Natural killer cell (primary cell): Measurements from ENCODE around the gene HMX2. TPM values are rescaled to one million over a fixed set of nuclear protein-coding genes. Genes with fewer than 3 reads are reported as not detected.

Experiments
- ATAC-seq, 3 donors: fragments of 150-1000 bp in 2 of 3; fragments of 200-7000 bp in 1 of 3; cut with Tn5 transposase; 1 replicate in 1 of 3; 2 replicates in 2 of 3; pipeline ENCODE4 v1.10.0; 2021; ENCODE audit warnings: mild to moderate bottlenecking in 2 of 3, moderate library complexity in 2 of 3
- DNase-seq, 2 donors: peaks; one replicate each; pipeline versions ENCODE4 v3.0.0 to v3.0.0-alpha.2; 2013 to 2021; ENCODE audit warnings: mixed read lengths in 1 of 2
- H3K27ac ChIP-seq: one replicate; pipeline ENCODE4 v1.5.1; 2013; ENCODE audit warnings: mild to moderate bottlenecking, low read length
- H3K27me3 ChIP-seq: one replicate; pipeline ENCODE4 v1.6.1; 2013; ENCODE audit warnings: low read length; ENCODE audit not compliant: control insufficient read depth, insufficient read depth
- H3K36me3 ChIP-seq: one replicate; pipeline ENCODE4 v1.6.1; 2013; ENCODE audit warnings: low read length; ENCODE audit not compliant: control insufficient read depth, insufficient read depth
- H3K4me1 ChIP-seq: one replicate; pipeline ENCODE4 v1.6.1; 2013; ENCODE audit warnings: low read length; ENCODE audit not compliant: control insufficient read depth, insufficient read depth
- H3K4me3 ChIP-seq: one replicate; pipeline ENCODE4 v1.5.1; 2013; ENCODE audit warnings: low read length
- H3K9me3 ChIP-seq: one replicate; pipeline ENCODE4 v1.6.1; 2013; ENCODE audit warnings: low read length; ENCODE audit not compliant: control insufficient read depth, insufficient read depth
- H3K27ac Mint-ChIP-seq, 2 donors: one replicate each; pipeline ENCODE4 v1.8.0; 2022; ENCODE audit warnings: mild to moderate bottlenecking in 2 of 2, mixed read lengths in 2 of 2, moderate library complexity in 1 of 2
- H3K27me3 Mint-ChIP-seq, 2 donors: one replicate each; pipeline ENCODE4 v1.8.0; 2022; ENCODE audit warnings: low read depth in 2 of 2, mixed read lengths in 2 of 2
- H3K36me3 Mint-ChIP-seq: one replicate; pipeline ENCODE4 v1.8.0; 2022; ENCODE audit warnings: mixed read lengths
- H3K4me1 Mint-ChIP-seq, 2 donors: one replicate each; pipeline ENCODE4 v1.8.0; 2022; ENCODE audit warnings: mixed read lengths in 2 of 2
- H3K4me3 Mint-ChIP-seq: one replicate; pipeline ENCODE4 v1.8.0; 2022; ENCODE audit warnings: mild to moderate bottlenecking, moderate library complexity, mixed read lengths
- H3K9me3 Mint-ChIP-seq, 2 donors: one replicate each; pipeline ENCODE4 v1.8.0; 2022; ENCODE audit warnings: mixed read lengths in 2 of 2
- CTCF ChIP-seq: fragments of 200-600 bp; IDR thresholded peaks from one replicate; pipeline ENCODE4 v1.8.0; 2022; ENCODE audit warnings: antibody characterized with exemption
- WGBS: methylation state at CpG from one replicate; pipeline ENCODE4 v1.1.7; 2013; ENCODE audit warnings: missing lambda C conversion rate; ENCODE audit not compliant: insufficient coverage; 5-methylcytosine and 5-hydroxymethylcytosine counted together
- intact Hi-C: fragments of 100-400 bp; cut with micrococcal nuclease; formaldehyde crosslinking; loops from one replicate; pipeline ENCODE4 v1.14.2; 2022
- total RNA-seq, 4 donors: library from RNA; stranded (reverse); fragments of 120-200 nt in 1 of 4; gene quantifications; one replicate each; pipeline versions ENCODE4 v1.2.3 to v1.2.4, GENCODE V29; 2013 to 2022

The HMX2 gene
- total RNA-seq, 3 donors from 2014 or later (not counting 1 experiment from before 2014, with no cell fraction given), result not detected

DNA sequence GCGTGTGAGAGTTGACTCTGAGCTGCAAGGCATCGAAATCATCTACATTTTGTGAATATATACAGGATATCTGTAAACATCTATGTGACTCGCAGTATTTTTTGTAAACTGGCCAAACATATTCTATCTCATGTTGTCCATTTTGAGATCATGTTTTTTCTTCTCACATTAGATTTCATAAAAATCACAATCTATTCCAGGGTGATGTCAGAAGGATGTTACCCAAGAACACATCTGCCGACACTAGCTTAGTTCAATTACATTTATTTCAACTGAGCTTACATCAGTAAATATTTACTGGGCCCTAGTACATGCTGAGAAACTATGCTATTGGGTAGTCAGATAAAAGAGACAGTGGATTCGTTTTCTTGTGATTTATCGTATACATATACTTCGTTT, 3.8 kb downstream of the HMX2 start:
- peaks cover 34% of the 10 kb centered on the region in 2 donors for H3K27me3 Mint-ChIP-seq

DNA sequence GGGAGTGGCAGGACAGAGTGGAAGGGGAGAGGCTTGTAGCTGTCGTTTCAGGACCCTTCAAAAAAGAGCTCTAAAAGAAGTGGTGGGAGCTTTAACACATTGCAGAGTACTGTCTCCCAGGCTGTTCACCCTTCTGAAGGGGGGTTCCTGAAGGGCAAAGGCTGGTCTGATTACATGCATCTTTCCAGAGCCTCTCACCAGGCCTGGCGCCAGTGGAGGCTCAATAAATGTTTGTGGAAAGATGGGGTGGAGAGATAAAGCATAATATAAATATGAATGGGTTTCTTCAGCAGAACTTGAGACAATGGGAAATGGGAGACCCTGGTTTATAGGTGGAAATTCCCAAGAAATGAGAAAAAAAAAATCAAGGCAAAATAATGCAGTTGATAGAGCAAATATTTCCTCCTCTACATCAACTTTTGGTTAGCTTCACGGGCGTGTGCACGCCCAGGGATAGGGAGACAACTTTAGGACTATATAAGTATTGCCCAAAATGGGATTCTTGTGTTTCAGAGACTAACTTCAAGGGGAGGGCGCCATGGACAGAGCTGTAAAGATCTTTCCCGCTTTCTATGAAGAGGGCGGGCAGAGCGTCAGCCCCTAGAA, 5.7 kb downstream of the HMX2 start:
- H3K36me3 Mint-ChIP-seq, result no peaks in the 10 kb centered on the region
- 31% methylated on average over 7 of the region's 9 CpGs for WGBS
- peaks cover 51 to 58% of the 10 kb centered on the region in 2 donors for H3K4me1 Mint-ChIP-seq

More for the DNA sequence above, 3.8 kb downstream of the HMX2 start:
- no peak overlapping the region for H3K27ac Mint-ChIP-seq
- H3K27me3 ChIP-seq, result peaks cover 55% of the 10 kb centered on the region
- no peak overlapping the region for H3K4me3 ChIP-seq
- peaks cover 11% of the 10 kb centered on the region for H3K36me3 ChIP-seq
- TF ChIP-seq CTCF, result no peak
- no peaks in the 10 kb centered on the region for H3K36me3 Mint-ChIP-seq
- peak overlapping the region; percentile 21 for H3K4me3 Mint-ChIP-seq
- H3K9me3 Mint-ChIP-seq, result no peaks in the 10 kb centered on the region
- no peak overlapping the region for H3K27ac ChIP-seq
- no peaks in the 10 kb centered on the region for H3K9me3 ChIP-seq
- WGBS, result 31% methylated on average over 7 of the region's 7 CpGs
- intact Hi-C loops, result no loop called here
- DNase-seq, result no peak
- H3K4me1 ChIP-seq, result peaks cover 56% of the 10 kb centered on the region
- no peak for ATAC-seq
- peaks cover 33 to 40% of the 10 kb centered on the region in 2 donors for H3K4me1 Mint-ChIP-seq

DNA sequence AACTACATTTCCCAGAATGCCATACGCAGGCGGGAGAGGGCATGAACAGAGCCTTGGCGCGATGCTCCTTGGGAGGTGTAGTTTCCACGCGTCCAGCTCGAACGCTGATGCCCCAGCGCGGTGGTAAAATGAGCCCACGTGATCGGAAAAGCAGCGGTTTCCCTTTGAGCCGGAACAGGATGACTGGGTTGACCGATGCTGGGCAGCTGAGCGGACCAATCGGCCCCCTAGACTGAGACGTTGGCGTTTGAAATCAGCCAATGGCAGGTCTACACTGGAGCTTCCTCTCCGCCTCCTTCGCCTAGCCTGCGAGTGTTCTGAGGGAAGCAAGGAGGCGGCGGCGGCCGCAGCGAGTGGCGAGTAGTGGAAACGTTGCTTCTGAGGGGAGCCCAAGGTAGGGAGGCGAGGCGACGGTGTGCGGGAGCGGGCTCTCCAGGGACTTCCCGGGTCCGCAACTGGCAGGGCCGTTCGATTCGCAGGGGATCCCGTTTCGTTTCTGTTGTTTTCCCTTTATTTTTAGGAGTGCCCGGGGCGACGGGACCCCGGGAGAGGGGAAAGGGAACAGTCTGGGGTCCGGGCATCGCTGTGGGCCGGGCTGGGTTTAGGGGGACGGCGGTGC, 6.3 kb downstream of the HMX2 start, which contains the start of gene BUB3:
TSS of gene BUB3 (plus strand) at position 311 of the 619 bp plus-strand sequence. CDS start 516 bp downstream, outside the sequence.
- no peaks in the 10 kb centered on the region for H3K9me3 ChIP-seq
- peaks cover 38% of the 10 kb centered on the region for H3K4me1 ChIP-seq
- peak within 1 kb of the TSS; percentile 93 for H3K27ac ChIP-seq
- H3K36me3 ChIP-seq, result peaks cover 31% of the 10 kb centered on the region
- Mint-ChIP-seq H3K27ac (peak within 1 kb of the TSS; percentile 96 to 100), H3K4me1 (peaks cover 51 to 59% of the 10 kb centered on the region in 2 donors), H3K36me3 (no peaks in the 10 kb centered on the region), H3K4me3 (peak within 1 kb of the TSS; percentile 99), H3K27me3 (peaks cover 21 to 22% of the 10 kb centered on the region in 2 donors), H3K9me3 (no peaks in the 10 kb centered on the region)
- H3K4me3 ChIP-seq, result peak within 1 kb of the TSS; percentile 99
- WGBS, result under 1% methylated on average over 50 of the region's 50 CpGs
- ATAC-seq (peak; percentile 88 to 97 (median 92)), DNase-seq (peak; percentile 89 to 99)
- TF ChIP-seq CTCF, result no peak
- peaks cover 35% of the 10 kb centered on the region for H3K27me3 ChIP-seq
- intact Hi-C loops, result loop anchor here (1.0 kb wide), 1 partner anchor 146 kb away; the partner anchor contains the start of gene IKZF5

More for the DNA sequence above, 5.7 kb downstream of the HMX2 start:
- ATAC-seq (no peak), DNase-seq (no peak)
- H3K27ac ChIP-seq, result no peak overlapping the region
- intact Hi-C loops, result loop anchor here (1.0 kb wide), 1 partner anchor 145 kb away; the partner anchor contains the start of gene IKZF5
- Mint-ChIP-seq H3K9me3 (no peaks in the 10 kb centered on the region), H3K27me3 (peaks cover 27% of the 10 kb centered on the region in 2 donors), H3K27ac (peak overlapping the region; percentile 96 to 100), H3K4me3 (peak overlapping the region; percentile 99)
- peaks cover 44% of the 10 kb centered on the region for H3K4me1 ChIP-seq
- peaks cover 26% of the 10 kb centered on the region for H3K36me3 ChIP-seq
- peaks cover 41% of the 10 kb centered on the region for H3K27me3 ChIP-seq
- TF ChIP-seq CTCF, result no peak
- peak overlapping the region; percentile 99 for H3K4me3 ChIP-seq
- no peaks in the 10 kb centered on the region for H3K9me3 ChIP-seq
